ENCODE measurements around the gene ABCC2.
"Not testable (repeated sequence)": the region's sequence is repeated elsewhere in the genome, so short reads cannot be mapped to it uniquely, and the experiment has no call there.

Gene ABCC2

DNA sequence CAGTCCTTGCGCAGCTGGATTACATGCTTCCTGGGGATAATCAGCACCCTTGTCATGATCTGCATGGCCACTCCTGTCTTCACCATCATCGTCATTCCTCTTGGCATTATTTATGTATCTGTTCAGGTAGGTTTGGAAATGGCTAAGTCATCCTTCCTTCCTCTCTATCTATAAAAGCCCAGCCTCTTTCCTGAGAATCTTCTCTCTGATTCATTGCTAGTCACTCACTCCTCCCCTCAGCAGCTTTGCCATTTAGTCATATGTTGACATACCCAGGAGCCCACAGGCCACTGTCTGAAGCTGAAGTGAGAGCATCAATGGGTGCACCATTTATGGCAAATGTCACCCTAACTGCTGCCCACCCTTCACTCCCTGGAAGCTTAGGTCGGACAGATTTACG, 52.0 kb downstream of the ABCC2 start:
- Mint-ChIP-seq H3K9me3 (peaks cover 19% of the 10 kb centered on the region), H3K36me3 (ENCODE audit: low read depth) (peaks cover 14% of the 10 kb centered on the region), H3K4me3 (no peak overlapping the region), H3K4me1 (no peaks in the 10 kb centered on the region), H3K27ac (no peak overlapping the region), H3K27me3 (ENCODE audit: low read depth, poor library complexity) (peaks cover 12% of the 10 kb centered on the region)
- DNase-seq: no peak
- TF ChIP-seq, protein P1, sequence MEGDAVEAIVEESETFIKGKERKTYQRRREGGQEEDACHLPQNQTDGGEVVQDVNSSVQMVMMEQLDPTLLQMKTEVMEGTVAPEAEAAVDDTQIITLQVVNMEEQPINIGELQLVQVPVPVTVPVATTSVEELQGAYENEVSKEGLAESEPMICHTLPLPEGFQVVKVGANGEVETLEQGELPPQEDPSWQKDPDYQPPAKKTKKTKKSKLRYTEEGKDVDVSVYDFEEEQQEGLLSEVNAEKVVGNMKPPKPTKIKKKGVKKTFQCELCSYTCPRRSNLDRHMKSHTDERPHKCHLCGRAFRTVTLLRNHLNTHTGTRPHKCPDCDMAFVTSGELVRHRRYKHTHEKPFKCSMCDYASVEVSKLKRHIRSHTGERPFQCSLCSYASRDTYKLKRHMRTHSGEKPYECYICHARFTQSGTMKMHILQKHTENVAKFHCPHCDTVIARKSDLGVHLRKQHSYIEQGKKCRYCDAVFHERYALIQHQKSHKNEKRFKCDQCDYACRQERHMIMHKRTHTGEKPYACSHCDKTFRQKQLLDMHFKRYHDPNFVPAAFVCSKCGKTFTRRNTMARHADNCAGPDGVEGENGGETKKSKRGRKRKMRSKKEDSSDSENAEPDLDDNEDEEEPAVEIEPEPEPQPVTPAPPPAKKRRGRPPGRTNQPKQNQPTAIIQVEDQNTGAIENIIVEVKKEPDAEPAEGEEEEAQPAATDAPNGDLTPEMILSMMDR (IDR thresholded peaks at IDR 0.05): no peak

- Mint-ChIP-seq H3K4me1 (no peaks in the 10 kb centered on the region), H3K27ac (no peak overlapping the region), H3K36me3 (ENCODE audit: low read depth) (peaks cover 13% of the 10 kb centered on the region), H3K27me3 (ENCODE audit: low read depth, poor library complexity) (peaks cover 12% of the 10 kb centered on the region), H3K4me3 (no peak overlapping the region), H3K9me3 (peaks cover 15% of the 10 kb centered on the region)
- TF ChIP-seq, protein P1 (IDR thresholded peaks at IDR 0.05): no peak
- DNase-seq: no peak
These were observed 53.5 kb downstream of the ABCC2 start for GRCh38 chr10:99835947-99836346.

- DNase-seq: no peak
- TF ChIP-seq, protein P1 (IDR thresholded peaks at IDR 0.05): no peak
- no peak overlapping the region for H3K4me3 Mint-ChIP-seq
- H3K9me3 Mint-ChIP-seq: peaks cover 17% of the 10 kb centered on the region
- peaks cover 9% of the 10 kb centered on the region for H3K27me3 Mint-ChIP-seq (ENCODE audit: low read depth, poor library complexity)
- H3K4me1 Mint-ChIP-seq: no peaks in the 10 kb centered on the region
- H3K27ac Mint-ChIP-seq: no peak overlapping the region
- peaks cover 15% of the 10 kb centered on the region for H3K36me3 Mint-ChIP-seq (ENCODE audit: low read depth)
These were observed 54.3 kb downstream of the ABCC2 start for GRCh38 chr10:99836711-99837110.

DNA sequence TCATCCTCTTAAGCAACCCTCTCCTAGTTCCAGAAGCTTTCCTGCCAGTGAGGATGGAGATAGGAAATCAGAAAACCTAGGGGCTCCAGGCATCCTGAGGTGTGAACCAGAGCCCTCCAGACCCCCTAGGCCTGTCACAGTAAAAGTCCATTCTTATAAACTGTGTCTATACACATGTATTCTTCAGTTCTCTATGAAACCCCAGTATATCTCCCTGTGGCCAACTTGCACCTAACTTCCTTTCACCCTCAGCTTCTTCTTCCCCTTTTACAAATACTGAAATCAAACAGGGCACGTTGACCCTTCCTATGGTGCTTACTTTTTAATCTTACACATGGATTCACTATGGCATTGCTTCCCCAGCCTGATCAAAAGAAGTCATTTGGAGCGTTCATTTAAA, 58.4 kb downstream of the ABCC2 start:
- H3K27ac Mint-ChIP-seq: not testable (repeated sequence)

GRCh38 chr10:99841746-99842145, 59.3 kb downstream of the ABCC2 start:
- H3K4me3 Mint-ChIP-seq: no peak overlapping the region
- no peak overlapping the region for H3K27ac Mint-ChIP-seq
- H3K9me3 Mint-ChIP-seq: peaks cover 8% of the 10 kb centered on the region

More for the DNA sequence above, 58.4 kb downstream of the ABCC2 start:
- peaks cover 17% of the 10 kb centered on the region for H3K9me3 Mint-ChIP-seq
- H3K4me3 Mint-ChIP-seq, H3K4me1 Mint-ChIP-seq, DNase-seq: not testable (repeated sequence)
- H3K36me3 Mint-ChIP-seq (ENCODE audit: low read depth): peaks cover 15% of the 10 kb centered on the region
- peaks cover 11% of the 10 kb centered on the region for H3K27me3 Mint-ChIP-seq (ENCODE audit: low read depth, poor library complexity)

GRCh38 chr10:99843310-99843709, 60.9 kb downstream of the ABCC2 start:
- H3K27me3 Mint-ChIP-seq (ENCODE audit: low read depth, poor library complexity): peaks cover 9% of the 10 kb centered on the region
- peaks cover 6% of the 10 kb centered on the region for H3K36me3 Mint-ChIP-seq (ENCODE audit: low read depth)
- TF ChIP-seq, protein P1 (IDR thresholded peaks at IDR 0.05): no peak
- peaks cover 5% of the 10 kb centered on the region for H3K4me1 Mint-ChIP-seq
- H3K27ac Mint-ChIP-seq: no peak overlapping the region
- no peak for DNase-seq
- H3K4me3 Mint-ChIP-seq: no peak overlapping the region
- H3K9me3 Mint-ChIP-seq: peaks cover 6% of the 10 kb centered on the region

More at GRCh38 chr10:99841746-99842145, 59.3 kb downstream of the ABCC2 start:
- Mint-ChIP-seq H3K4me1 (peaks cover 5% of the 10 kb centered on the region), H3K27me3 (ENCODE audit: low read depth, poor library complexity) (peaks cover 9% of the 10 kb centered on the region), H3K36me3 (ENCODE audit: low read depth) (peaks cover 7% of the 10 kb centered on the region)
- TF ChIP-seq, protein P1 (IDR thresholded peaks at IDR 0.05): no peak
- no peak for DNase-seq

Measured in nephron progenitor cell (in vitro differentiated cells).